AG04449 (cell line): Measurements from ENCODE around the gene CFAP410.

ENCODE experiments used
- CTCF ChIA-PET: fragments of 350-600 bp; formaldehyde crosslinking; extraction: SDS; loops from one replicate; lab custom pipeline; 2021; ENCODE audit warnings: antibody characterized with exemption; lab: Yijun Ruan, JAX
- POLR2A ChIA-PET: fragments of 400-600, 350-600 bp; formaldehyde crosslinking; extraction: SDS; loops from one replicate; lab custom pipeline; 2020; ENCODE audit warnings: antibody characterized with exemption, inconsistent platforms; lab: Yijun Ruan, JAX
- DNase-seq: peaks from one replicate; pipeline ENCODE4 v3.0.0-alpha.2; 2010; ENCODE audit warnings: low read depth, low spot score
- H3K4me3 ChIP-seq: 2 replicates; pipeline ENCODE4 v1.5.1; 2011; ENCODE audit warnings: low read depth, mild to moderate bottlenecking, control low read depth, low read length
- TF ChIP-seq, protein P1 (sequence below): IDR thresholded peaks from one replicate; pipeline ENCODE4 v1.5.1; 2011; ENCODE audit warnings: mild to moderate bottlenecking, moderate library complexity, low read length, control low read depth, inconsistent platforms; ENCODE audit not compliant: insufficient read depth; ENCODE audit errors: missing control alignments

CFAP410 gene

DNA sequence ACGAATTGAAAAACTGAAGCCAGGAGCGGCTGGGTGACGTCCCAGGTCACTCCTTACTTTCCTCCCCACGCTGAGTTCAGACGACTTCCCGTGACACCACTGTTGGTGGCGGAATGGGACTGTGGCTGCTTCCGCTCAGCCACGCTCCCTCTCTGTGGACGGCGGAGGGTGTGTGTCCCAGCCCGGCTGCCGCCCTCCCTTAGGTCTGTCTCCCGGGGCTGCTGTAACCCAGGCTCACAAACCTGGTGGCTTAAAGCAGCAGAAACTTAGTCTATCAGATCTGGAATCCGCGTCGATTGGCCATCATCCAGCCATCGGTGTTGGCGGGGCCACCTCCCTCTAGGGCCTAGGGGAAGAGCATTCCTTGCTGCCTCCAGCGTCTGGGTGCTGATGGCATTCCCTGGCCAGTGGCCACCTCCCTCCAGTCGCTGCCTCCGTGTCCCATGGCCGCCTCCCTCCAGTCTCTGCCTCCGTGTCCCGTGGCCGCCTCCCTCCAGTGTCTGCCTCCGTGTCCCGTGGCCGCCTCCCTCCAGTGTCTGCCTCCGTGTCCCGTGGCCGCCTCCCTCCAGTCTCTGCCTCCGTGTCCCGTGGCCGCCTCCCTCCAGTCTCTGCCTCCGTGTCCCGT is 31.7 kb upstream of the CFAP410 start:
- ChIA-PET POLR2A (no interaction called here), CTCF (no interaction called here)
- no peak for DNase-seq
- H3K4me3 ChIP-seq: no peak overlapping the region
- TF ChIP-seq, protein P1, sequence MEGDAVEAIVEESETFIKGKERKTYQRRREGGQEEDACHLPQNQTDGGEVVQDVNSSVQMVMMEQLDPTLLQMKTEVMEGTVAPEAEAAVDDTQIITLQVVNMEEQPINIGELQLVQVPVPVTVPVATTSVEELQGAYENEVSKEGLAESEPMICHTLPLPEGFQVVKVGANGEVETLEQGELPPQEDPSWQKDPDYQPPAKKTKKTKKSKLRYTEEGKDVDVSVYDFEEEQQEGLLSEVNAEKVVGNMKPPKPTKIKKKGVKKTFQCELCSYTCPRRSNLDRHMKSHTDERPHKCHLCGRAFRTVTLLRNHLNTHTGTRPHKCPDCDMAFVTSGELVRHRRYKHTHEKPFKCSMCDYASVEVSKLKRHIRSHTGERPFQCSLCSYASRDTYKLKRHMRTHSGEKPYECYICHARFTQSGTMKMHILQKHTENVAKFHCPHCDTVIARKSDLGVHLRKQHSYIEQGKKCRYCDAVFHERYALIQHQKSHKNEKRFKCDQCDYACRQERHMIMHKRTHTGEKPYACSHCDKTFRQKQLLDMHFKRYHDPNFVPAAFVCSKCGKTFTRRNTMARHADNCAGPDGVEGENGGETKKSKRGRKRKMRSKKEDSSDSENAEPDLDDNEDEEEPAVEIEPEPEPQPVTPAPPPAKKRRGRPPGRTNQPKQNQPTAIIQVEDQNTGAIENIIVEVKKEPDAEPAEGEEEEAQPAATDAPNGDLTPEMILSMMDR: no peak

DNA sequence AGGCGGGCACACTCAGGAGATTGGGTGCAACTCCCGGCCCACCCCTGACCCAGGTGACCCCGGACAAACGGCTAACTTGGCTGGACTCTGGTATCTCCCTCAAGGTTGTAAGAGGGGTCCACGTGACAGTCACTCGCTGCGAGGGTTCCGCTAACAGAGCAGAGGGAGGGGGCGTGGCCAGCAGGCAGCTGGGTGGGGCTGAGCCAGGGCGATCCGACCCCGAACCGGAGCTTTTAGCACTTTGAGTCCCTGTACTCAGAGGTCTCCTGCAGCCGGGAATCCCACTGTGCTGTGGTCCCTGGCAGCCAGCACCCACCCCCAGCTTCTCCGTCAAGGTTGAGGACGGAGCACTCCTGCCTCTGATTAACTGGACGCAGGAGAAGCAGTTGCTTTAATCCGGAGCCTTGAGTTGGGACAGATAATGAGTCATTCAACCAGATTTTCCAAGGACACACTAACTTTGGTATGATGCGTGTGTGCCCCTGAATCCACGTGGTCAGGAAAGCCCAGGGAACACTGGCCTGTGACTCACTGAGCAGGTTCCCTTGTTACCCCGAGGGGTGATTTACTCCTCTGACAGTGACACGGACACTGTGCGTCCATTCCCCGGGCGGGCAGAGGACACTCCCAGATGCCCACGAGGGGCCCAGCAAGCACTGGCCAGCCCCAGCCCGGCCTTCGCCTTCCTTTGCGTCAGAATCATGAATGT is 31.0 kb upstream of the CFAP410 start:
- H3K4me3 ChIP-seq: no peak overlapping the region
- TF ChIP-seq, protein P1: no peak
- POLR2A ChIA-PET: no interaction called here
- DNase-seq: no peak
- CTCF ChIA-PET: no interaction called here

DNA sequence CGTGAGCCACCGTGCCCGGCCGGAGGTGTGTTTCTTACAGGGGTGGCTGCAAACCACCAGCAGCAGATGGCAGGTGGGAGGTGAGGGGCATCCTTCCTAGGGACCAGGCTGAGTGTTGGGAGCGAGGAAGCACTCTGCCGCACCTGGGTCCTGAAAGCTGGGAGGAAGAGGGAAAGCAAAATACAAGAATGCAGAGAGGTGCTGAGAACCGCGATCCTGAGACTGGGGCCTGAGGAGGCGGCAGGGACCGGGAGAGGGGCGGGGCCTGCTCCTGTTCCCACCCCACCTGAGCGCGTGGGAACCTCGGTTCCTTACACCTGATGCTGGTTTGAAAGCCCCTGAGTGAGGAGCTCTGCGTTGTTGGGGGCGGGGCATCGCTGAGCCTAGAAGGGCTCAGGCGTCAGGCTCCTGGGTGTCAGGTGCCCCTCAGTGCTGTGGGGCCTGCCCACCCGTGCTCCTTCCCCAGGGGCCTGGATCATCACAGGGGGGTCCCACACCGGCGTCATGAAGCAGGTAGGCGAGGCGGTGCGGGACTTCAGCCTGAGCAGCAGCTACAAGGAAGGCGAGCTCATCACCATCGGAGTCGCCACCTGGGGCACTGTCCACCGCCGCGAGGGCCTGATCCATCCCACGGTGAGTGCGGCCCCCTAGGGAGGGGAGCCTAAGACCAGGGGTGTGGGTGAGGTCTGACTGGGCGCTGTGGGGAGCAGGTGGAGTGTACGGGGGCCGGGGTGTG is 29.7 kb upstream of the CFAP410 start:
- CTCF ChIA-PET: no interaction called here
- no peak overlapping the region for H3K4me3 ChIP-seq
- TF ChIP-seq, protein P1: no peak
- DNase-seq: no peak
- POLR2A ChIA-PET: no interaction called here

DNA sequence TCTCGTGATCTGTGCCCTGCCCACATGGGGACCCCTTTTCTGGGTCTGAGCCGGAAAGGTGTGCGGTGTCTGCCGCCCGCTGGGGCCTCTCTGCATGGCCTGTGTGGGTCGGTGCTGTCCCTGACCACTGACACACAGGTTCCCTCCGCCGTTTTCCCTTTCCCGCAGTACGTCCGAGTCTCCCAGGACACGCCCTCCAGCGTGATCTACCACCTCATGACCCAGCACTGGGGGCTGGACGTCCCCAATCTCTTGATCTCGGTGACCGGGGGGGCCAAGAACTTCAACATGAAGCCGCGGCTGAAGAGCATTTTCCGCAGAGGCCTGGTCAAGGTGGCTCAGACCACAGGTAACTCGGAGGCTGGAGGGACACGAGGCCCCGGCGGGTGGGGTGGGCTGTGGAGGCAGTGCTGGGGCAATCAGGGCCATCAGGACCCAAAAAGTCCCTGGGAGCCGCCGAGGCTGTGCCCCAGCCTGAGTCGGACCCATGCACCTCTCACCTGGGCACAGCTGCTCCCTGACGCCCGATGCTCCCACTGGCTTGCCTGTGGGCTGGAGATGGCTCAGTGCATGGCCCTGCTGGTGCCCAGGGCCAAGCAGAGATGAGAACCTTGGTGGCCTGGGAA is 27.5 kb upstream of the CFAP410 start:
- CTCF ChIA-PET: no interaction called here
- POLR2A ChIA-PET: no interaction called here
- TF ChIP-seq, protein P1: no peak

DNA sequence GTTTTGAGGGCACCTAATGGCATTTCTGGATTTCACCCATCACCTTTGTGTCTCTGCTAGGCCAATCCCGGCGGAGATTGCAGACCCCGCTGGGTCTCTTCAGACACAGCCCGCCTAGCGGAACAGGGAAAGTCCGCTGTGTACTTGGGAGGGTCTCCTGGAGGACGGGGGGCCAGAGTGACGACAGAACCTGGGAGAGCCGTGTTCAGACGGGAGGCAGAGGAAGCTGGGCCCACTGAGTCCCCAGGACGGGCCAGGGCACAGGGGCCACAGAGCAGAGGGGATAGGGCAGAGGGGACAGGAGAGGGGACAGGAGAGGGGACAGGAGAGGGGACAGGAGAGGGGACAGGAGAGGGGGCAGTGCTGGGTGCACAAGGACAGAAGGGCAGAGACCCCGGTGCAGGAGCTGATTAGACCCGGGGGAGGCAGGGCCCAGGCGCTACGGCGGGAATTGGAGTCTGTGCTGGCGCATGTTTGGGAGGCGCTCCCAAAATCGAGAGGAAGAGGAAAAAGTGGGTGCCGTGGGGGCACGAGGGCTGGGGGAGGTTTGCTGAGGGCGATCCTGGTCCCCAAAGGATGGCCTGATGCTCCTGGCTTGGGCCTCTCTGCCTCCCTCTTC is 26.9 kb upstream of the CFAP410 start:
- DNase-seq: no peak
- TF ChIP-seq, protein P1: no peak
- POLR2A ChIA-PET: no interaction called here
- no peak overlapping the region for H3K4me3 ChIP-seq
- CTCF ChIA-PET: no interaction called here

More for the DNA sequence above, 27.5 kb upstream of the CFAP410 start:
- no peak overlapping the region for H3K4me3 ChIP-seq
- DNase-seq: no peak
